GM12878 (cell line): ENCODE data around the gene TMEM161B. TPM values are rescaled to one million over a fixed set of nuclear protein-coding genes. Genes with fewer than 3 reads are reported as not detected.

Source experiments
- ELK1 ChIP-seq: IDR thresholded peaks from 2 replicates; pipeline ENCODE4 v1.6.1; 2012; ENCODE audit warnings: low read depth, low read length, improper control_type of control experiment
- IRF5 ChIP-seq: fragments of 450-650 bp; IDR thresholded peaks from 2 replicates; pipeline ENCODE4 v1.6.1; 2017; ENCODE audit warnings: borderline replicate concordance
- KDM1A ChIP-seq: fragments of 200-600 bp; sonication (generic); IDR thresholded peaks from 2 replicates; pipeline ENCODE4 v1.6.1; 2016; ENCODE audit warnings: borderline replicate concordance
- NBN ChIP-seq: fragments of 450-650 bp; IDR thresholded peaks from 2 replicates; pipeline ENCODE4 v1.6.1; 2016
- RBBP5 ChIP-seq: fragments of 200-600 bp; sonication (generic); conservative IDR thresholded peaks from 2 replicates; pipeline ENCODE4 v1.6.1; 2016
- REST ChIP-seq: IDR thresholded peaks from 2 replicates; pipeline ENCODE4 v1.6.1; 2012; ENCODE audit warnings: mild to moderate bottlenecking, low read depth, low read length
- ZBTB11 ChIP-seq: fragments of 450-650 bp; formaldehyde crosslinking; IDR thresholded peaks from 2 replicates; pipeline ENCODE4 v1.5.0; 2022; ENCODE audit warnings: mild to moderate bottlenecking, missing genetic modification characterization
- polyA plus RNA-seq, 11 experiments: library from polyadenylated mRNA; depleted of rRNA in 4 of 11; unstranded in 6 of 11; stranded (reverse) in 5 of 11; fragments of >200 nt; fragmentation: Nextera tagmentation in 4 of 11; fragmentation: Illumina TruSeq in 1 of 11; extraction: Ambion mirVana in 4 of 11; extraction: Trizol in 1 of 11; gene quantifications; 1 replicate in 1 of 11; 2 replicates in 10 of 11; pipeline versions ENCODE4 v1.2.1 to v1.2.3, GENCODE V29; 2011 to 2016; ENCODE audit warnings: inconsistent platforms in 2 of 11, missing spikeins in 2 of 11, low read depth in 1 of 11
- total RNA-seq, 4 experiments: library from RNA; depleted of rRNA in 3 of 4; stranded (reverse); fragments of >200 nt in 3 of 4; fragmentation: Illumina TruSeq in 1 of 4; extraction: Trizol in 1 of 4; gene quantifications; 2 replicates each; pipeline versions ENCODE4 v1.2.1 to v1.2.3, GENCODE V29; 2013 to 2021

Gene TMEM161B
- total and polyA plus RNA-seq, 10 of the 15 experiments (the other 5 are each of a cell fraction or from before 2014, with no cell fraction given) = 13.8 to 38.9 (median 25.0) TPM

GRCh38 chr5:88304356-88304755 is 35.7 kb upstream of the TMEM161B start (continued):
- TF ChIP-seq REST (no peak), NBN (no peak), ZBTB11 (CRISPR knock-in tag) (no peak), RBBP5 (no peak), KDM1A (no peak), IRF5 (no peak), ELK1 (no peak)
- TF ChIP-seq, all 136 proteins: peak for 0
